K562 (cell line): ENCODE measurements around the gene CEP85L.

Experiments used
- C11orf30 ChIP-seq: fragments of 450-650 bp; IDR thresholded peaks from 2 replicates; pipeline ENCODE4 v1.6.1; 2016; ENCODE audit warnings: low read depth, mild to moderate bottlenecking
- CREM ChIP-seq: IDR thresholded peaks from 2 replicates; pipeline ENCODE4 v1.6.1; 2014; ENCODE audit warnings: antibody characterized with exemption, low read depth
- ERF ChIP-seq: fragments of 450-650 bp; formaldehyde crosslinking; IDR thresholded peaks from 2 replicates; pipeline ENCODE4 v1.4.0; 2020; ENCODE audit warnings: mild to moderate bottlenecking, mixed read lengths
- ESRRA ChIP-seq: fragments of 450-650 bp; IDR thresholded peaks from 2 replicates; pipeline ENCODE4 v1.6.1; 2014; ENCODE audit warnings: low read depth, mild to moderate bottlenecking, moderate library complexity, borderline replicate concordance
- MCM7 ChIP-seq, 2 experiments: fragments of 450-650 bp; IDR thresholded peaks; 2 replicates each; pipeline ENCODE4 v1.6.1; 2016 to 2018
- NCOA1 ChIP-seq: fragments of 450-650 bp; IDR thresholded peaks from 2 replicates; pipeline ENCODE4 v1.6.1; 2016; ENCODE audit warnings: low read depth
- PHF8 ChIP-seq: fragments of 200-600 bp; sonication (generic); IDR thresholded peaks from 2 replicates; pipeline ENCODE4 v1.6.1; 2012; ENCODE audit warnings: mixed run types, mild to moderate bottlenecking, inconsistent platforms, low read length, moderate library complexity, borderline replicate concordance
- POU5F1 ChIP-seq: fragments of 150-350 bp; IDR thresholded peaks from 2 replicates; pipeline ENCODE4 v1.6.1; 2014; ENCODE audit warnings: borderline replicate concordance, low read length, low read depth, mild to moderate bottlenecking; ENCODE audit not compliant: partially characterized antibody
- ZNF143 ChIP-seq: sonication (generic); formaldehyde crosslinking; IDR thresholded peaks from 2 replicates; pipeline ENCODE4 v1.9.0; 2022; ENCODE audit warnings: mild to moderate bottlenecking, missing genetic modification reagents
- TF ChIP-seq, protein P1 (sequence below), 2 experiments: fragments of 450-650 bp; conservative IDR thresholded peaks; 2 replicates each; pipeline ENCODE4 v1.6.1; 2017; ENCODE audit warnings: mild to moderate bottlenecking in 2 of 2, moderate library complexity in 2 of 2

DNA sequence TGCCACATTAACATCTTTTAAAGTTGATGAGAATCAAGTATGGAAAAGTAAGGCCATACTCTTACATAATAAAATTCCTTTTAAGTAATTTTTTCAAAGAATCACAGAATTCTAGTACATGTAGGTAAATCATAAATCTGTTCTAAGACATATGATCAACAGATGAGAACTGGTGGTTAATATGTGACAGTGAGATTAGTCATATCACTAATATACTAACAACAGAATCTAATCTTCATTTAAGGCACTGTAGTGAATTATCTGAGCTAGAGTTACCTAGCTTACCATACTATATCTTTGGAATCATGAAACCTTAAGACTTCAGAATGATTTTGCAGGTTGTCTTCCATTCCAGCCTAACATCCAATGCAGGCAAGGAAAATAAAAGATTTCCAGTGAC is 91.7 kb downstream of the CEP85L start:
- no peak for TF ChIP-seq ERF (CRISPR knock-in tag)
- TF ChIP-seq NCOA1: no peak
- TF ChIP-seq, protein P1, sequence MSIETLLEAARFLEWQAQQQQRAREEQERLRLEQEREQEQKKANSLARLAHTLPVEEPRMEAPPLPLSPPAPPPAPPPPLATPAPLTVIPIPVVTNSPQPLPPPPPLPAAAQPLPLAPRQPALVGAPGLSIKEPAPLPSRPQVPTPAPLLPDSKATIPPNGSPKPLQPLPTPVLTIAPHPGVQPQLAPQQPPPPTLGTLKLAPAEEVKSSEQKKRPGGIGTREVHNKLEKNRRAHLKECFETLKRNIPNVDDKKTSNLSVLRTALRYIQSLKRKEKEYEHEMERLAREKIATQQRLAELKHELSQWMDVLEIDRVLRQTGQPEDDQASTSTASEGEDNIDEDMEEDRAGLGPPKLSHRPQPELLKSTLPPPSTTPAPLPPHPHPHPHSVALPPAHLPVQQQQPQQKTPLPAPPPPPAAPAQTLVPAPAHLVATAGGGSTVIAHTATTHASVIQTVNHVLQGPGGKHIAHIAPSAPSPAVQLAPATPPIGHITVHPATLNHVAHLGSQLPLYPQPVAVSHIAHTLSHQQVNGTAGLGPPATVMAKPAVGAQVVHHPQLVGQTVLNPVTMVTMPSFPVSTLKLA (conservative IDR thresholded peaks at IDR 0.05): no peak
- TF ChIP-seq ESRRA: no peak
- TF ChIP-seq CREM: no peak
- no peak for TF ChIP-seq PHF8
- TF ChIP-seq MCM7 (IDR thresholded peaks at IDR 0.05): no peak
- TF ChIP-seq ZNF143 (CRISPR knock-in tag): no peak
- TF ChIP-seq C11orf30: no peak
- TF ChIP-seq POU5F1: no peak
